Esophagus muscularis mucosa (tissue), 4 donors: ENCODE results near the gene COMMD9. TPM values are rescaled to one million over a fixed set of nuclear protein-coding genes. Genes with fewer than 3 reads are reported as not detected.

Experiments used
- DNase-seq: peaks from one replicate; pipeline ENCODE4 v3.0.0-alpha.2; 2017; ENCODE audit errors: extremely low spot score
- H3K27ac ChIP-seq, 4 donors: fragments of 200-600 bp; sonication (generic); replicated peaks in 1 of 4; 1 replicate in 3 of 4; 2 replicates in 1 of 4; pipeline ENCODE4 v1.5.1; 2016 to 2019; ENCODE audit warnings: mild to moderate bottlenecking in 1 of 4
- H3K27me3 ChIP-seq, 4 donors: fragments of 200-600 bp; sonication (generic); one replicate each; pipeline versions ENCODE4 v1.5.1 to v1.6.0; 2016 to 2019
- H3K36me3 ChIP-seq, 4 donors: fragments of 200-600 bp; sonication (generic); one replicate each; pipeline ENCODE4 v1.5.1; 2016 to 2019
- H3K4me1 ChIP-seq, 4 donors: fragments of 200-600 bp; sonication (generic); one replicate each; pipeline ENCODE4 v1.5.1; 2016 to 2019
- H3K4me3 ChIP-seq, 4 donors: fragments of 200-600 bp; sonication (generic); 1 replicate in 2 of 4; 2 replicates in 2 of 4; pipeline ENCODE4 v1.5.1; 2016 to 2019; ENCODE audit warnings: mild to moderate bottlenecking in 4 of 4, moderate library complexity in 1 of 4
- H3K9me3 ChIP-seq, 4 donors: fragments of 200-600 bp; sonication (generic); 1 replicate in 3 of 4; 2 replicates in 1 of 4; pipeline ENCODE4 v1.5.1; 2016 to 2019
- CTCF ChIP-seq, 3 experiments: fragments of 200-600 bp in 2 of 3; fragments of 450-650 bp in 1 of 3; sonication (generic) in 2 of 3; IDR thresholded peaks; one replicate each; pipeline ENCODE4 v1.5.1; 2017 to 2019; ENCODE audit warnings: antibody characterized with exemption in 3 of 3, mild to moderate bottlenecking in 2 of 3, moderate library complexity in 1 of 3
- EP300 ChIP-seq: sonication (generic); formaldehyde crosslinking; IDR thresholded peaks from one replicate; pipeline ENCODE4 v1.6.1; 2017; ENCODE audit warnings: antibody characterized with exemption
- POLR2A ChIP-seq: fragments of 450-650 bp; IDR thresholded peaks from one replicate; pipeline ENCODE4 v1.6.1; 2017; ENCODE audit warnings: antibody characterized with exemption, moderate library complexity, mild to moderate bottlenecking, low read depth
- POLR2AphosphoS5 ChIP-seq, 2 donors: sonication (generic); formaldehyde crosslinking; IDR thresholded peaks; one replicate each; pipeline ENCODE4 v1.6.1; 2017; ENCODE audit warnings: antibody characterized with exemption in 2 of 2
- WGBS: methylation state at CpG from one replicate; pipeline ENCODE4 v1.1.5; 2018; 5-methylcytosine and 5-hydroxymethylcytosine counted together
- intact Hi-C: fragments of 100-400 bp; cut with DNase I; formaldehyde crosslinking; loops from one replicate; pipeline ENCODE4 v1.15.1; 2023
- total RNA-seq, 4 donors: library from RNA; depleted of rRNA; stranded (reverse); fragments of >200 nt; gene quantifications; one replicate each; pipeline versions ENCODE4 v1.1.0 to v1.2.1, GENCODE V29; 2016

The COMMD9 gene
- total RNA-seq, 4 donors from 2014 or later = 18.3 to 45.5 (median 27.7) TPM

- intact Hi-C loops = no loop called here
Observed at GRCh38 chr11:36247493-36247892, 41.7 kb downstream of the COMMD9 start.

GRCh38 chr11:36243641-36244040 lies 45.6 kb downstream of the COMMD9 start:
- H3K4me3 ChIP-seq = no peak overlapping the region
- no peaks in the 10 kb centered on the region for H3K36me3 ChIP-seq
- H3K4me1 ChIP-seq = no peaks in the 10 kb centered on the region
- H3K27me3 ChIP-seq = no peaks in the 10 kb centered on the region
- intact Hi-C loops = no loop called here
- 73% methylated on average over 1 of the region's 1 CpG for WGBS
- no peak overlapping the region for H3K27ac ChIP-seq
- DNase-seq = no peak
- no peak for TF ChIP-seq CTCF (IDR thresholded peaks at IDR 0.05)
- TF ChIP-seq POLR2A = no peak
- TF ChIP-seq POLR2AphosphoS5 (IDR thresholded peaks at IDR 0.05) = no peak
- TF ChIP-seq EP300 = no peak
- no peaks in the 10 kb centered on the region for H3K9me3 ChIP-seq

More at GRCh38 chr11:36247493-36247892, 41.7 kb downstream of the COMMD9 start:
- no peaks in the 10 kb centered on the region for H3K36me3 ChIP-seq
- 61% methylated on average over 3 of the region's 3 CpGs for WGBS
- no peak overlapping the region for H3K4me3 ChIP-seq
- peaks cover 0 to 9% (median 6%) of the 10 kb centered on the region in 4 donors for H3K9me3 ChIP-seq
- H3K4me1 ChIP-seq = no peaks in the 10 kb centered on the region
- no peak for TF ChIP-seq EP300
- DNase-seq = no peak
- H3K27ac ChIP-seq = no peak overlapping the region
- H3K27me3 ChIP-seq = peaks cover 0 to 7% (median 0%) of the 10 kb centered on the region in 4 donors

DNA sequence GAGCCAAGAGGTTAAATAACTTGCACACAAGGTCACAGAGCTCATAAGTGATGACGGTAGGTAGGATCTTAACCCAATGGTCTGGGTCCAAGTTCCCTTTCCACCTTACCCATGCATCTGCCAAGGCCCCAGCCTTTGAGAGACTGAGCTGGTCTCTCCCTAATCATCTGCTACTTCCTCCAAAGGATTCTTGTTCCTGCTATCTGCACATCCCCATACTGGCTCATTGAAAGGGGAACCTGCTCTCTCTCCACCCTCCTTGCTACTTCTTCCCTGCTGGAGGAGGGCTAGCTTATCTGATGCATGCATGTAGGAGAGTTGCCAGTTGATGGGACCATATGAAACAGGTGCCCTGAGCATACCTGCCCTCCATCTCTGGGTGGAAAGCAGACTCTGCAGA lies 47.7 kb downstream of the COMMD9 start:
- Histone ChIP-seq H3K9me3 (no peaks in the 10 kb centered on the region), H3K27ac (no peak overlapping the region), H3K36me3 (no peaks in the 10 kb centered on the region), H3K27me3 (no peaks in the 10 kb centered on the region), H3K4me3 (no peak overlapping the region), H3K4me1 (no peaks in the 10 kb centered on the region)
- TF ChIP-seq POLR2A = no peak
- WGBS = 81% methylated on average over 1 of the region's 1 CpG
- DNase-seq = no peak
- intact Hi-C loops = no loop called here

- intact Hi-C loops = no loop called here
- WGBS = 96% methylated on average over 4 of the region's 4 CpGs
- Histone ChIP-seq H3K36me3 (no peaks in the 10 kb centered on the region), H3K4me1 (no peaks in the 10 kb centered on the region), H3K4me3 (no peak overlapping the region), H3K27ac (no peak overlapping the region), H3K9me3 (no peaks in the 10 kb centered on the region), H3K27me3 (no peaks in the 10 kb centered on the region)
- TF ChIP-seq POLR2A = no peak
- no peak for TF ChIP-seq EP300
- TF ChIP-seq POLR2AphosphoS5 (IDR thresholded peaks at IDR 0.05) = no peak
- no peak for TF ChIP-seq CTCF (IDR thresholded peaks at IDR 0.05)
- no peak for DNase-seq
Observed at GRCh38 chr11:36240801-36241200, 48.4 kb downstream of the COMMD9 start.

GRCh38 chr11:36240173-36240572 lies 49.1 kb downstream of the COMMD9 start:
- no peaks in the 10 kb centered on the region for H3K36me3 ChIP-seq
- H3K9me3 ChIP-seq = no peaks in the 10 kb centered on the region
- H3K4me3 ChIP-seq = no peak overlapping the region
- H3K27ac ChIP-seq = no peak overlapping the region
- intact Hi-C loops = no loop called here
- H3K4me1 ChIP-seq = no peaks in the 10 kb centered on the region
- H3K27me3 ChIP-seq = no peaks in the 10 kb centered on the region
- TF ChIP-seq CTCF (IDR thresholded peaks at IDR 0.05) (no peak), POLR2AphosphoS5 (IDR thresholded peaks at IDR 0.05) (no peak), POLR2A (no peak), EP300 (no peak)
- DNase-seq = no peak
- WGBS = 92% methylated on average over 4 of the region's 4 CpGs

GRCh38 chr11:36239636-36240035 lies 49.6 kb downstream of the COMMD9 start:
- Histone ChIP-seq H3K4me1 (no peaks in the 10 kb centered on the region), H3K36me3 (no peaks in the 10 kb centered on the region), H3K9me3 (no peaks in the 10 kb centered on the region), H3K27ac (no peak overlapping the region), H3K4me3 (no peak overlapping the region), H3K27me3 (no peaks in the 10 kb centered on the region)
- TF ChIP-seq POLR2AphosphoS5 (IDR thresholded peaks at IDR 0.05) (no peak), CTCF (IDR thresholded peaks at IDR 0.05) (no peak), EP300 (no peak), POLR2A (no peak)
- intact Hi-C loops = no loop called here
- 100% methylated on average over 3 of the region's 3 CpGs for WGBS
- DNase-seq = no peak
